B cell (primary cell): ENCODE measurements around the gene GIMAP8. TPM values are rescaled to one million over a fixed set of nuclear protein-coding genes. Genes with fewer than 3 reads are reported as not detected.

Experiments used
- ATAC-seq: fragments of 200-7000 bp; cut with Tn5 transposase; one replicate; pipeline ENCODE4 v1.10.0; 2021; ENCODE audit warnings: low read depth, mild to moderate bottlenecking, moderate number of reproducible peaks, moderate library complexity
- CTCF ChIA-PET: fragments of 350-600 bp; sonication (Branson Sonifier 250); formaldehyde crosslinking; loops from one replicate; lab custom pipeline; 2021; ENCODE audit warnings: antibody characterized with exemption, inconsistent platforms; lab: Charles Lee
- POLR2A ChIA-PET: fragments of 350-600 bp; sonication (Branson Sonifier 250); formaldehyde crosslinking; loops from one replicate; lab custom pipeline; 2021; ENCODE audit warnings: antibody characterized with exemption; lab: Charles Lee
- DNase-seq: peaks from one replicate; pipeline ENCODE4 v3.0.0; 2013
- H2AFZ ChIP-seq: 2 replicates; pipeline ENCODE4 v1.6.1; 2012; ENCODE audit warnings: mild to moderate bottlenecking, low read depth, low read length; ENCODE audit not compliant: insufficient read depth, poor library complexity, severe bottlenecking
- H3K27ac ChIP-seq, 2 donors: 1 replicate in 1 of 2; 2 replicates in 1 of 2; pipeline ENCODE4 v1.5.1; 2012 to 2013; ENCODE audit warnings: low read length in 2 of 2, mild to moderate bottlenecking in 2 of 2, moderate library complexity in 1 of 2
- H3K27me3 ChIP-seq, 4 experiments: fragments of 200-600 bp in 1 of 4; sonication (generic) in 1 of 4; replicated peaks in 1 of 4; 1 replicate in 2 of 4; 2 replicates in 2 of 4; pipeline versions ENCODE4 v1.6.1 to v1.7.0; 2013 to 2016; ENCODE audit warnings: low read length in 3 of 4, mild to moderate bottlenecking in 2 of 4, mixed read lengths in 1 of 4, moderate library complexity in 1 of 4; ENCODE audit not compliant: insufficient read depth in 4 of 4, control insufficient read depth in 3 of 4; ENCODE audit errors: control extremely low read depth in 1 of 4
- H3K36me3 ChIP-seq, 2 experiments: replicated peaks in 1 of 2; 1 replicate in 1 of 2; 2 replicates in 1 of 2; pipeline versions ENCODE4 v1.6.1 to v1.7.1; 2013; ENCODE audit warnings: low read length in 1 of 2; ENCODE audit not compliant: insufficient read depth in 2 of 2, control insufficient read depth in 1 of 2; ENCODE audit errors: control extremely low read depth in 1 of 2, extremely low read depth in 1 of 2
- H3K4me1 ChIP-seq, 2 donors: fragments of 200-600 bp in 1 of 2; sonication (generic) in 1 of 2; 1 replicate in 1 of 2; 2 replicates in 1 of 2; pipeline versions ENCODE4 v1.5.1 to v1.6.1; 2013 to 2017; ENCODE audit warnings: low read length in 2 of 2; ENCODE audit not compliant: control insufficient read depth in 2 of 2, insufficient read depth in 2 of 2
- H3K4me2 ChIP-seq: replicated peaks from 2 replicates; pipeline ENCODE3; 2012; ENCODE audit warnings: mild to moderate bottlenecking, low read depth, low read length; ENCODE audit not compliant: poor library complexity, severe bottlenecking
- H3K4me3 ChIP-seq, 5 experiments: fragments of 200-600 bp in 1 of 5; sonication (generic) in 1 of 5; 1 replicate in 3 of 5; 2 replicates in 2 of 5; pipeline versions ENCODE4 v1.5.1 to v1.7.0; 2011 to 2016; ENCODE audit warnings: low read length in 4 of 5, mild to moderate bottlenecking in 4 of 5, low read depth in 2 of 5, control low read depth in 1 of 5, moderate library complexity in 1 of 5; ENCODE audit not compliant: insufficient read depth in 1 of 5; ENCODE audit errors: control extremely low read depth in 1 of 5, extremely low read depth in 1 of 5
- H3K79me2 ChIP-seq: fragments of 200-600 bp; sonication (generic); one replicate; pipeline ENCODE4 v1.6.0; 2016; ENCODE audit warnings: low read length; ENCODE audit not compliant: control insufficient read depth, insufficient read depth
- H3K9ac ChIP-seq: fragments of 200-600 bp; sonication (generic); 2 replicates; pipeline ENCODE4 v1.6.1; 2017; ENCODE audit warnings: mild to moderate bottlenecking, low read length, moderate library complexity
- H3K9me3 ChIP-seq, 3 donors: one replicate each; pipeline versions ENCODE4 v1.6.1 to v1.7.1; 2013; ENCODE audit warnings: low read length in 2 of 3; ENCODE audit not compliant: control insufficient read depth in 2 of 3, insufficient read depth in 1 of 3; ENCODE audit errors: control extremely low read depth in 1 of 3
- H4K20me1 ChIP-seq: 2 replicates; pipeline ENCODE4 v1.6.0; 2012; ENCODE audit warnings: mild to moderate bottlenecking, low read length; ENCODE audit not compliant: insufficient read depth, control insufficient read depth, poor library complexity, severe bottlenecking
- H3K27ac Mint-ChIP-seq: one replicate; pipeline ENCODE4 v1.8.0; 2021; ENCODE audit warnings: mixed read lengths
- H3K27me3 Mint-ChIP-seq: one replicate; pipeline ENCODE4 v1.8.0; 2021; ENCODE audit warnings: mixed read lengths
- H3K4me1 Mint-ChIP-seq: one replicate; pipeline ENCODE4 v1.8.0; 2021; ENCODE audit warnings: mixed read lengths
- H3K4me3 Mint-ChIP-seq: one replicate; pipeline ENCODE4 v1.8.0; 2021; ENCODE audit warnings: mixed read lengths
- H3K9me3 Mint-ChIP-seq: one replicate; pipeline ENCODE4 v1.8.0; 2022; ENCODE audit warnings: mixed read lengths; ENCODE audit not compliant: insufficient read depth
- CTCF ChIP-seq: fragments of 200-600 bp; IDR thresholded peaks from one replicate; pipeline ENCODE4 v1.8.0; 2022; ENCODE audit warnings: antibody characterized with exemption, mild to moderate bottlenecking
- EZH2 ChIP-seq: IDR thresholded peaks from 2 replicates; pipeline ENCODE4 v1.6.1; 2012; ENCODE audit warnings: borderline replicate concordance, low read depth, mild to moderate bottlenecking, moderate library complexity, low read length; ENCODE audit not compliant: insufficient read depth, poor library complexity, severe bottlenecking
- WGBS: methylation state at CpG from one replicate; pipeline ENCODE4 v1.1.5; 2013; ENCODE audit warnings: missing lambda C conversion rate; ENCODE audit not compliant: insufficient coverage; 5-methylcytosine and 5-hydroxymethylcytosine counted together
- intact Hi-C: fragments of 100-400 bp; cut with micrococcal nuclease; formaldehyde crosslinking; loops from one replicate; pipeline ENCODE4 v1.10.0; 2022
- polyA plus RNA-seq: library from polyadenylated mRNA; depleted of rRNA; stranded (reverse); fragments of >200 nt; gene quantifications from 2 replicates; pipeline ENCODE4 v1.2.3, GENCODE V29; 2012
- total RNA-seq, 2 donors: library from RNA; stranded (reverse); fragments of 120-200 nt in 1 of 2; gene quantifications; 1 replicate in 1 of 2; 2 replicates in 1 of 2; pipeline versions ENCODE4 v1.2.3 to v1.2.4, GENCODE V29; 2013 to 2022

The GIMAP8 gene
- total and polyA plus RNA-seq, 2 donors (not counting 1 experiment from before 2014, with no cell fraction given) = 0.34 to 0.47 TPM

GRCh38 chr7:150408393-150409299, 41.8 kb upstream of the GIMAP8 start:
- CTCF ChIA-PET = interaction anchor here (1.6 to 5.3 kb wide), 3 partner anchors 9 to 52 kb away, joined by 7 to 71 read pairs (median 25); partner anchors contain the start of gene REPIN1
- Histone ChIP-seq H3K27ac (peak overlapping the region; percentile 91 to 97), H3K9me3 (peaks cover 0 to 3% (median 0%) of the 10 kb centered on the region in 3 donors), H2AFZ (no peak overlapping the region), H3K4me3 (no peak overlapping the region), H3K27me3 (no peaks in the 10 kb centered on the region), H3K4me2 (peak overlapping the region; percentile 95), H3K79me2 (peaks cover 14% of the 10 kb centered on the region), H3K4me1 (peaks cover 43 to 60% of the 10 kb centered on the region in 2 donors), H4K20me1 (no peaks in the 10 kb centered on the region), H3K9ac (no peak overlapping the region), H3K36me3 (peaks cover 0 to 37% of the 10 kb centered on the region in 2 experiments)
- Mint-ChIP-seq H3K27ac (peak overlapping the region; percentile 97), H3K27me3 (no peaks in the 10 kb centered on the region), H3K4me1 (peaks cover 53% of the 10 kb centered on the region), H3K4me3 (peak overlapping the region; percentile 90), H3K9me3 (no peaks in the 10 kb centered on the region)
- ATAC-seq = peak; percentile 63
- peak; percentile 95 for DNase-seq
- TF ChIP-seq EZH2 (no peak), CTCF (no peak)
- POLR2A ChIA-PET = interaction anchor here (0.7 to 7.1 kb wide), 4 partner anchors 31 to 563 kb away, joined by 6 to 120 read pairs (median 22); partner anchors contain the start of gene REPIN1
- intact Hi-C loops = loop anchor here (5.0 to 10.0 kb wide), 2 partner anchors 984 to 1421 kb away; no protein-coding TSS in a partner anchor
- 38% methylated on average over 15 of the region's 22 CpGs for WGBS
